DMS 273 treated with DMSO at 0.1 percent for 48 hours (cell line): ENCODE results near the gene TPD52L2.
"Not testable (repeated sequence)": the region's sequence is repeated elsewhere in the genome, so short reads cannot be mapped to it uniquely, and the experiment has no call there.

Experiments
- DNase-seq: peaks from one replicate; lab custom pipeline; 2025; lab: John Stamatoyannopoulos, UW

TPD52L2 gene

DNA sequence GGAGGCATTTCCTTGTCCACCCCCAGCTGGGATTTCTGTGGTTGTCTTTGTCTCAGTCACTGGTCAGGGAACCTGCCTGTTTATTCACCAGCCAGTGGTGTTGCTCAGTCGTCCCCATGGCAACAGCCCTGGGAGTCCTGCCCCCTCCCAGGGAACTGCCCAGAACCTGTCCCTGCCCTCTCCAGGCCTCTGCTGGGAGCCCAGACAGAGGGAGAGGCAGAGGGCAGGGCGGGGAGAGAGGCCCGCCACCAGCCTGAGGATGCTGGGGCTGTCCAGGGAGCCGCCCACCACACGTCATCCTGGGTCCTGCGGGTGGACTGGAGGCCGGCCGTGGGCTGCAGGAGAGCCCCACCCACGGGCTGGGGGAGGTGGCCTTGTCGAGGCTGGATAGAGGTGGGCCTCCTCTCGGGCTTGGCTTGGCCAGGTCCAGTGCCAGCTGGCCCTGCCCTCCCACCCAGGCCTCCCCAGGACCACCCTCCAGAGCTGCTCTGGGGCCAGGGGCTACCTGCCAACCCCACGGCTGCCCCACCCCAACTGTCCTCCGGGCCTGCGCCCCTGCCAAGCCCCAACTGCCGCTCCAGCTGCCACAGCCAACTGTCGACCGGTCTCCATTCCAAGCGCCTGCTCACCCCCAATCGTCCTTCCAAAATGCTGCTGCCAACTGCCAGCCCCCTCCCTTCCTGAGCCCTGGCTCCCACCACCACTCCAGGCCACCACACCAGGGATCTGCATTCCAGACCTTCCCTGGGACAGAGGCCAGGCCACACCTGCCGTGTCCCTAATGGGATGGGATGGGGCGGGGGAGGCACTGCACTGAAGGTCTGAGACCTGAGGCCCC lies 29.8 kb upstream of the TPD52L2 start:
- DNase-seq = peak; percentile 98

DNA sequence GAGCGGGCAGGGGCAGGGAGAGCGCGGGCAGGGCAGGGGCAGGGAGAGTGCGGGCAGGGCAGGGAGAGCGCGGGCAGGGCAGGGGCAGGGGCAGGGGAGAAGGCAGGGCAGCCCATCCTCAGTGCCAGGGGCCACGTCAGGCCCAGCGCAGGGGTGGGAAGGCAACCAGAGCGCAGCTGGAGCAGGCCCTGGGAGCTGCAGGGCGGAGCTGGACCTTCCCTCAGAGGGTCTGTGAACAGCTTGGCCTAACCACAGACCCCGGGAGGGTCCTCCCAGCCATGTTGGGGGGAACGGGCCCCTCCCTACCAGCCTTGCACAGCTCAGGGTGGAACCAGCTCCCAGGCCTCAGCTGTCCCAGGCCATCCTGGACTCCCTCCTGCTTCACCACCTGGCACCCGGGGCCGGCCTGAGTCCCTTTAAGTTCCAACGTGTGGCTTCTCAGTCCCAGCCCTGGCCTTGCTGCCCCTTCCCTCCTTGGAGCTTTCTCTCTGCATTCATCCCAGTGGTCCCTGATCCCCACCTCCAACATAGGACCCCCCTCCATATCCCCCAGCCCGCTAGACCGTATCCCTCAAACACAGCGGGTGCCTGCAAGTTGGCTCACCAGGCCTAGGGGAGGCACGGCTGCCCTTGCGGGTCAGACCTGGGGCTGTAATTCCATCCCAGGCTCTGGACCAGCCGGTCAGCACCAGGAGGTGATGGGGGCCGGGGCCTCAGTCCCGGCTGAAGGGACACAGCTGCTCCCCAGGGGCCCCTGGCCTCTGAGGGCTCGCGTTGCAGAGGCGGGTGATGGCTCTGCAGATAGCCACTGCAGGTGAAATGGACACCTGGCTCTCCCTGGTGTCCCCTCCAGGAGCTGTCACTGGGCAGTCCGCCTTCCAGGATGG lies 28.4 kb upstream of the TPD52L2 start:
- peak; percentile 73 for DNase-seq

DNA sequence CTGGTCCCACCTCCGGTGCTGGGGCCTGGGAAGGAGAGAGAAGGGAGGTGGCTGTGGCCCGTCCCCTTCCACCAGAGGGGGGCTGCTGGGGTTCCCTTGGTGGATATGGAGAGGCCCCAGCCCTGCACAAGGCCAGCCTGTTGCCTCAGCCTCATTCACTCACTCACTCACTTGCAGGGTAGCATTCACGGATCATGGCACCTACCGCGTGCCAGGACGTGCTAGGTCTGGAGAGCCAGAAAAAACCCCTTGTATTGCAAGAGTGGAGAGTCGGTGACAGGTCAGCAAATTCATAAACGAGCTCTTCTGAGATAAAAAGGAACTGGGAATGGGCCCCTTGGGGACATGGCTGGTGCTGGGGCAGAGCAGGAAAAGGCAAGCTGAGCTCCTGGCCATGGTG lies 27.6 kb upstream of the TPD52L2 start:
- no peak for DNase-seq

DNA sequence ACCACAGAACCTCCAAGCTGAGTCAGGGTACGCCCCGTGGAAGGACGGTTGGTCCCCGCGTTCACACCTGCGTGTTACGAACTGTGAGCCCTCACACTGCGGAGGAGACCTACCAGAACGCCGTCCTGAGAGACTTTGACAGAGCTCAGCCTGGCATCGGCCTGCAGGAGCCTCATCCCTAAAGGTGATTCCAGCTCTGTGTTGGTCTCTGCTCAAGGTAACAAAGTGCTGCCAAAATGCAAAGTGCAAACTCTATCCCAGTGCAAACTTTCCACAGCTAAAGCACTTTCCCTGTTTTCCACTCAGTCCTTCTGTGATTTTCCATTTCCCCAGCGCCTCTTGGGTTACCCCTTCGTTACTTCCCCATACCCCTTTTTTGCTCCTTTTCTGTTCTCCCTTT lies 25.4 kb upstream of the TPD52L2 start:
- DNase-seq = no peak

DNA sequence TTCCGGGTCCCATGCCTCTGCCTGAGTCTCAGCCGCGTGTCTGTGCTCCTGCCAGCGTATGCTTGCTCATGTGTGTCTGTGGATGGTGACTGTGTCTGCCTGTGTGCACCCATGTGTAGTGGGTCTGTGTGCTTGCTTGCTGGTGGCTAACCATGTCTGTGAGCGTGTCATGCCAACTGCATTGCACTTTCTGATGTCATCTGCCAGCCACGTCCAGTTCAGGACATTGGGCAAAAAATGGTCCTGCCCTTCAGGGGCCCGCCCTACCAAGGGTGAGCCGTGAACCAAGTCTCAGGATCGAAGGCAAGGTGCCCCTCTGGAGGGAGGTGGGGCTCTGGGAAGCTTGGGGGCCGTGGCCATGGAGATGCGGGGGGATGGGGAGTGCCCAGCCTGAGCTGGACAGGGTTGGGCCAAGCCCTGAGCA lies 24.7 kb upstream of the TPD52L2 start:
- DNase-seq = no peak

DNA sequence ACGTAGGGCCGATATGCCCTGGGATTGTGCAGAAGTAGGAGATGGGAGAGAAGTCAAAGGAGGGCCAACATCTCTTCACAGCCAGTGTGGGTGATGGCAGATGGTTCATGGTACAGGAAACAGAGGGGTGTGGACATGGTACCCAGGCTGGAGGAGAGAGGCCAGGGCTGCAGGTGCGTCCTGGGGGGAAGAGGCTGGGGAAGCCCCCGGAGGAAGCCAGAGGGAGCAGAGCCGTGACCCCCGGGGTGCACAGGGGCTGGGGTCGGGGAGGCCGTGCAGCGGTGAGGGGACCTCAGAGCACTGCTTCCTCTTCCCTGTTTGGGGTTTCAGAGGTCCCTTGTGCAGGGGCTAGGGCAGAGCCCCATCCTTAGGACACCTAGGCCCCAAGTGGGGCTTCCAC lies 22.8 kb upstream of the TPD52L2 start:
- no peak for DNase-seq

DNA sequence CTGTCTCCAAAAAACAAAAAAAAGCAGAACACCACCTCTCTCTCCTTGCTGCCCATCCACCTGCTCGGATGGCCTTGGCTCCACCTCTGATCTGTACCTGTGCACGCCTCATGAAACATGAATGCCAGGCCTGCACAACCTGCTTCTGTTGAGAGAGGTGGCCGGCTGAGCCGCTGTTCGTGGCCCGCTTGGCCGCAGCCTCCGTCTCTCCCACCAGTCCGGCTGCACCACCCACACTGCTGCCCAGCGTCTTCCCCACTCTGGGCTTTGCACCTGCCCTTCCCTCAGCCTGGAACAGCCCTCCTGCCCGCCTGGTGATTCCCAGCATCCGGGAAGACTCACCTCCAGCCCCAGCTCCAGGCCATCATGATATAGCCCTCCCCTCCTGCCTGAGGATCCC lies 21.8 kb upstream of the TPD52L2 start:
- DNase-seq = no peak

DNA sequence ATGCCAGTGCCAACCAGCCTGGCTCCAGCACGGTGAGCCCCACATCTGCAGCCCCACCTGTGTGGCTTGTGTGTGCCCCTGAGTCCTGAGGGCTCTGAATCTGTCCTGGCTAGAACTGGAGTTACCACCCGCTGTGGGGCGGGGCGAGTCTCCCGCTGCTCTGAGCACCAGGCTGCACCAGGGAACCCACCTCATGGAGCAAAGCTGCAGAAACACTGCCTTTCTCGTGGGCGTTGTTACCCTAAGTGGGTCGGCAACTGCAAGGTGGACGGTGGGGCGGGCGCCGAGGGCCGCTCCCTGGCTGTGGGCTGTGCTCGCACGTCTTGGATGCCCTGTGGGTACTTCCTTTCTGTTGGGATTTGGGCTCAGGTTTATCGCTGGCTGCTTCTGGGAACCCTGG lies 21.3 kb upstream of the TPD52L2 start:
- DNase-seq = no peak

DNA sequence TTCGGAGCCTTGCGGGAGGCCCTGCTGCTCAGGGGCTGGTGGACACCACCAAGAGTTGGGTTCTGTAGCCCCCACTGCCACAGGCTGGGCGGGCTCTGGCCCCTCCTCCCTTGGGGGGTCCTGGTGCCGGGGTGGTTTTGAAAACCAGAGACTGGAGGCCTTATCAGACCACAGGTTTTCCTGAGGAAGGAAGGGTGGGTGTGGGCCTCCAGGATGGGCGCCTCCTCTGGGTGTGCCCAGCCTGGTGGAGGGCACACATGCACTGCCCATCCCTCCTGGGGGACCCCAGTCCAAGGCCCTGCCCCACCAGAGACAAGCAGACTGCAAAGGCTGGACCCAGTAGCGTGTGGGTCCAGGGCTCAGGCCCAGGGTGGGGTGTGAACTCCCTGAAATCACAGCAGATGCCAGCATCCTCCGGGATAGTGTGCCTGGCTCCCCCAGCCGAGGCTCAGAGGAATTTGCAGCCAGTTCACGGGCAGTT lies 20.5 kb upstream of the TPD52L2 start:
- DNase-seq = no peak

DNA sequence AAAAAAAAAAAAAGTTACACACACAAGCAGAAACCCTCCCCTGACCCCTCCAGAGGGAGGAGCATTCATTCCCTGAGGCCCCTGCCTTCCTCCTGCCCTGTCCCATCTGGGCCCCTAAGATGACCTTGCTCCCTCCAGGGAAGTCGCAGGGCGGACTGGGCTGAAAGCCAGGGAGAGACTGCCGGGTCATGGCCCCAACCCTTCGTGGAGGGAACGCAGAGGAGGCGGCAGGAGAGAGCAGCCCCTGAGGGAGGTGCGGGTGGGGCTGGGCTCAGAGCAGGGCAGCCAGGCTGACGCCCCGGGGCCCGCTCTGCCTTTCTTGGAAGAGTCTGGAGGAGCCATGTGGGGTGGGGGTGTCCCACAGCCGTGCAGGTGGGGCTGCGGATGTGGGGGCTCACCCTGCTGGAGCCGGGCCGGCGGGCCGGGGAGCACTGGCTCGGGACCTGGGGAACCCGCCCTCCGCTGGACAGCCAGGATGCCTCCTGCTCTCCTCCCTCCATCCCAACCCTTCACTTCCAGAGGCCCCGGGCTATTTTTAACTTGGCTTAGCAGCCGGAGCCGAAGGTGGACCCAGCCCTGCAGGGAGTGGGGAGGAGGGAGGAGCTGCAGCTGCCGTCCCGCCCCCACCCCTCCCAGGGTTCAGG lies 18.8 kb upstream of the TPD52L2 start:
- peak; percentile 58 for DNase-seq

DNA sequence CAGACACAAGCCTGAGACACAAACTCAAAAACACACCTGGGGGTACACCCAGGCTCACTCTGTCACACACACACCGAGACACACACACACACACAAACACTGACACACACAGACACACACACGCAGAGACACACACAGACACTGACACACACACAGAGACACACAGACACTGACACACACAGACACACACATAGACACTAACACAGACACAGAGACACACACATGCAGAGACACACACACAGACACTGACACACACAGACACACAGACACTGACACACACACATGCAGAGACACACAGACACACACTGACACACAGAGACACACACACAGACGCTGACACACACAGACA lies 18.2 kb upstream of the TPD52L2 start:
- no peak for DNase-seq

DNA sequence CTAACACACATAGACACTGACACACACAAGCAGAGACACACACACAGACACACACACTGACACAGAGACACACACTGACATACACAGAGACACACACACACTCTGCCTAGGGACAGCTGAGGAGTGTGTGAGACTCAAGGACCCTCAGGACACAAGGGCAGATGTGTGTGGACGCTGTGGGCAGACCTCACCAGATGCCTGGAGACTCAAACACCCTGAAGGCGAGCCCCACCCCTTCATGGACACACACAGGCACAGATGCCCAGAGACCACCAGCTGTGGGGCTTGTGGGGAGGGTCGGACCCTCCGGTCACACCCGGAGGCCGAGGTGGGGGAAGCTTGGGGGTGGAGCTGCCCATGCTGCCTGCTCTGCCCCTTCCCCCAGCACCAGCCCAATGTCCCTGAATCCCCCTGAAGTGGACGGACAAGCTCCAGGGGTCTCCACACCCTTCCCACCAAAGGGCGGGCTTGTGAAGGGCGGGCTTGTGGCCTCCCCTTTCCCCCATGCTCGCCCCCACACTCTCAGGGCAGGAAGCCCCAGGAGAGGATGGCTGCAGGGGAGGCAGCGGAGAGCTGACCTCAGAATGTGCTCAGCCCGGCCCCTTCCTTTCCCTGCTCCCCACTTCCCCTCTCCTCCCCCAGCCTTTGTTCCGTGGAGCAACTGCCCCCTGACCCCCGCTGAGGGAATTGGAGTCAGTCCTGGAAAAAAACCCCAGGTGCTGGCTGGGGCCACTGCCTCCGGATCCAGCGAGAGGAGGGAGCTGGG lies 17.6 kb upstream of the TPD52L2 start:
- DNase-seq = no peak

DNA sequence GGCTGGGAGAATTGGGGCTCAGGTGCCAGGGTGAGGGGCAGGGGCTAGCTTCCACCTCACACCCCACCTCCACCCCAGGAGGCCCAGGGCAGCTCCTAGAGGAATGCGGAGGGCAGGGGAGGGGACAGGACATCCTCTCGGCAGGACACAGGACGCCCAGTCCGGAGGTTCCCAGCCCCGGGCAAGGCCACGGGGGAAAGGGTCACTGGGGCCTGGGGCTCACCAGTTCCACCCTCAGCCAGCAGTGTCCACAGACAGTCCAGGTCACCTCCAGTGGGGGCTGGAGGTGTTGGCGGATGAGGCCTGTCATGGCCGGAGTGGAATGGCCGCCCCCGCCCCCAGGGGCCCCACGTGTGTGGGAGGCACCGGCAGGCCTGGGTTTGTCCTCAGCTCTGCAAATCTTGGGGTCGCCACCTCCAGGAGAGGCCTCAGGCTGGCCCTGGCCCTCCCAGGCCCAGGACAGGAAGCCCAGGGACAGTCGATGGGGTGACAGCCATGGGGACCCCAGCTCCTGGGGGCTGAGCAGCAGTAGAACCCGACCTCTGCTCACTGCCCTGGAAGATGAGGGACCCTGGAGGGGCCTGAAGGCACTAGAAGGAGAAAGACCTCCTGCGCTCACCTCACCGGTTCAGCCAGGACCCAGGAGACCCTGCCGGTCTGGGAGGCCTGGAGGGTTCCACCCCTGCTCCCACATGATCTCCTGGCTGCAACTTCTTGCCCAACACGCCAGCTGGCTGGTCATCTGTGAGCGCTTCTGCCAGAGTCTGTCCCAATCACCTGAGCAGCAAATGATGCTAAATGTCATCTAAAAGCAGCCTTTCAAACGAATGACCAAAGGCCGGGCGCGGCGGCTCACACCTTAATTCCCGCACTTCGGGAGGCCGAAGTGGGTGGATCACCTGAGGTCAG lies 16.8 kb upstream of the TPD52L2 start:
- DNase-seq = no peak

DNA sequence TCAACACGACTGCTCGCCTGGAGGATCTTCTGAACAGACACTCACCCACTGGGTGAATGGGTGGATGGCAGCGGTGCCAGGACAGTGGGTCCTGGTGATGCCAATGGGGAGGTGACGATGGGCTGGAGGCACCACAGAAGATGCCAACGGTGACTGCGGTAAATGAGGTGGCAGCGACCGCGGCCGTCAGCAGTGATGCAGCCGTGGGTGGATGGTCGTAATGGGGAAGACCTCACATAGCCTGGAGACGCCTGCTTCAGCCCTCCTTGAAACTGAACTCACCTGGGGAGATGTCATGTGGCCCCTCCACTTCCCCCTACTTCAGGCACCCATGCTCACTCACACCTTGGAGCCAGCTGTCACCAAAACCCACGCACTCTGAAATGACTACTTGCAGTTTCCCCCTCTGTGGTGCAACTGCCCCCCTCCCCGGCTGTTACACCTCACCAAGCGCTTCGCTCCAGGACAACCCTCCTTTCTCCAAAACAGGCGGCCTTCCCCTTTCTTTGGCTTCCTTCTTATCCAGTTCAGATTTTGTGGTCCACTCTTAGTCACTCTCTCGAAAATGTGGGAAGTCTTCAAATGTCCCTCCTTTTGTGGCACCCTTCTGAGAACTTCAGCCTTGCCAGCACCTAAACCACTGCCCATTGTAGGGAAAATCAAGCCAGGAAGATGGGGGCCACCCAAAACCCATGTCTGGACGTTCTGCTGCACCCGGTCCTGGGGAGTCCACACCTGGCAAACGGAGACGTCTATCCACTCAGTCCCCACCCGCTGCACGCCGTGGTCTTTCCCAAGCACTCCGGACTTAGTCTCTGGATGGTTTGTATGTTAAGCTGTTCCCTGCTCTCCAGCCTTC lies 14.2 kb upstream of the TPD52L2 start:
- DNase-seq = no peak

DNA sequence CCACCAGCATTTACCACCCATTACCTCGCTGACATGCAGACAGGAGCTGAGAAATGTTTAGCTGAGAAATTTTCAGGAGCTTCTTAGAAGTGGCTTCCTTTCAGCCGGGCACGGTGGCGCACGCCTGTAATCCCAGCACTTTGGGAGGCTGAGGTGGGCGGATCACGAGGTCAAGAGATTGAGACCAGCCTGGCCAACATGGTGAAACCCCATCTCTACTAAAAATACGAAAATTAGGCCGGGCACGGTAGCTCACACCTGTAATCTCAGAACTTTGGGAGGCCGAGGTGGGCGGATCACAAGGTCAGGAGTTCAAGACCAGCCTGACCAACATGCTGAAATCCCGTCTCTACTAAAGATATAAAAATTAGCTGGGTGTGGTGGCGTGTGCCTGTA lies 13.5 kb upstream of the TPD52L2 start:
- not testable (repeated sequence) for DNase-seq

DNA sequence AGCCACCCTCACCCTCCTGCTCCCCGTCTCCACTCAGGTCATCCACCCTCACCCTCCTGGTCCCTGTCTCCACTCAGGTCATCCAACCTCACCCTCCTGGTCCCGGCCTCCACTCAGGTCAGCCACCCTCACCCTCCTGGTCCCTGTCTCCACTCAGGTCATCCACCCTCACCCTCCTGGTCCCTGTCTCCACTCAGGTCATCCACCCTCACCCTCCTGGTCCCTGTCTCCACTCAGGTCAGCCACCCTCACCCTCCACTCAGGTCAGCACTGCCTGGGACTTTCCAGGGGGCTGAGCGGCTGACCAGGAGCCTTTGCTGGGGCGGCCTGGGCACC lies 11.4 kb upstream of the TPD52L2 start:
- not testable (repeated sequence) for DNase-seq

DNA sequence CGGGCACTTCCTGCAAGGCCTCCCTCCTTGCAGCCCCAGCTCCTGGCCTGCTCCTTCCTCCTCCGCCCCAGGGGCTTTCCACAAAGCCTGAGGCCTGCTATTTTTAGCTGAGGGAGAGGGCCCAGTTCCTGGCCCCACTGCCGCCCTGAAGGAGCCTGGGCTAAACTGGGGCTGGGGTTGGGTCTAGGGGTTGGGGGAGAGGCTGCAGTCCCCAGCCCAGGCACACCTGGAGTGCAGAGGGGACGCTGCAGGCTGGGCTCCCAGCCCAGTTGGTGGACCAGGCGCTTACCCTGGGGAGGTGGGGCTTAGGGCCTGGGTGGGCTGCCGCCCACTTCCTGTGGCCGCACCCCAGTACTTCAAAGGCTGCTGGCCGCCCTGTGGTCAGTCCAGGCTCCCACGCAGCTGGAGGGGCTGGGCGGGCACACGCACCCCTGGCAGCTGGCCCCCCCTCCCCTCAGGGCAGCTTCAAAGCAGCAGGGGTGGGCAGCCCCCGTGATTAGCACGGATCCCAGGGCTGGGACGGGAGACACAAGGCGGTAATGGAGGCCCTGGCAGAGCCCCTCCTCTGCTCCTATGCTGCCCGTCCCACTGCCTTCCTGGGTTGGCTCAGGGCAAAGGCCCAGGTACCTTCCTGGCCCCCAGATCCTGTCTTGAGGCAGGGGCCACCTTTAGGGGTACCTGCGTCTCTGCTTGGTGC lies 10.9 kb upstream of the TPD52L2 start:
- no peak for DNase-seq

DNA sequence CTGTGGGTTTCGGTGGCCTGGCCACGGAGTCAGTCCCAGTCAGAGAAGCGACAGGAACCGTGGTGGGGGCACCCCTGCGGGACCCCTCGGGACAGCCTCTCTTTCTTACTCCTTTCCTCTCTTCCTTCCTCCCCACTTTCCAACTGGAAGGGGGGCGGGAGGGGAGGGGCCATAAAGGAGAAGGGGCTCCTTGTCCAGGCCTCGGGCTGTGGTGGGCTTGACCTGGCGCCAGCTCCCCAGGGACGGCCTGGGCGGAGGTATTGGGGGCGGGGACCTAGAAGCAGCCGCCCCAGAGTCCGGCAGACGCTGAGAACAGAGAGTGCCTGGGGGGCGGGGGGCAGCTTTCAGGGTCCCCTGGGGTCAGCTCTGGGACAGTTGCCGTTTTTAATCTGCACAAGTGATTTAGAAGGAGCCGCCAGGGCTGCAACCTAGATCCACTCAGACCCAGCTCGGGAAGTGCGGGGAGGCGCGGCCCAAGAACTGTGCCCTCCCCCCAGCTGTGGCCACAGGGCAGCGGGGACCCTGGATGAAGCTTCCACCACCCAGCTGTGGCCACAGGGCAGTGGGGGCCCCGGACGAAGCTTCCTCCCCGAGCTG lies 10.2 kb upstream of the TPD52L2 start:
- DNase-seq = no peak
